GM18505 (cell line): ENCODE data around the gene DDX47.
A peak's percentile ranks its signal among the peaks of the same experiment; 100 is the strongest.
"Not testable (repeated sequence)": the region's sequence is repeated elsewhere in the genome, so short reads cannot be mapped to it uniquely, and the experiment has no call there.

Experiments used
- ATAC-seq: cut with Tn5 transposase; IDR thresholded peaks from one replicate; pipeline ENCODE4 v1.9.1; 2021; ENCODE audit not compliant: unreplicated experiment
- POLR2A ChIP-seq: IDR thresholded peaks from 4 replicates; pipeline ENCODE4 v1.6.1; 2011; ENCODE audit warnings: borderline replicate concordance; ENCODE audit not compliant: insufficient read depth, insufficient read length; ENCODE audit errors: extremely low read depth

DDX47 gene

GRCh38 chr12:12790956-12791355, 22.2 kb upstream of the DDX47 start:
- TF ChIP-seq POLR2A, result no peak
- no peak for ATAC-seq

- no peak for ATAC-seq
- TF ChIP-seq POLR2A, result no peak
These were observed 21.3 kb upstream of the DDX47 start for GRCh38 chr12:12791756-12792369.

GRCh38 chr12:12792421-12792820, 20.7 kb upstream of the DDX47 start:
- ATAC-seq, result no peak
- TF ChIP-seq POLR2A, result no peak

- ATAC-seq, result no peak
- no peak for TF ChIP-seq POLR2A
These were observed 18.5 kb upstream of the DDX47 start for GRCh38 chr12:12794686-12795085.

GRCh38 chr12:12796171-12796570, 17.0 kb upstream of the DDX47 start:
- no peak for ATAC-seq
- TF ChIP-seq POLR2A, result no peak

- TF ChIP-seq POLR2A, result no peak
- no peak for ATAC-seq
These were observed 16.0 kb upstream of the DDX47 start for GRCh38 chr12:12796928-12797793.

- no peak for ATAC-seq
- TF ChIP-seq POLR2A, result no peak
These were observed 15.4 kb upstream of the DDX47 start for GRCh38 chr12:12797794-12798152.

- TF ChIP-seq POLR2A, result no peak
- no peak for ATAC-seq
These were observed 14.7 kb upstream of the DDX47 start for GRCh38 chr12:12798480-12798879.

- no peak for TF ChIP-seq POLR2A
These were observed 13.8 kb upstream of the DDX47 start for GRCh38 chr12:12799163-12799920.

GRCh38 chr12:12800406-12801180, 12.6 kb upstream of the DDX47 start:
- no peak for TF ChIP-seq POLR2A
- no peak for ATAC-seq

More at GRCh38 chr12:12799163-12799920, 13.8 kb upstream of the DDX47 start:
- ATAC-seq, result no peak

GRCh38 chr12:12801656-12802055, 11.5 kb upstream of the DDX47 start:
- not testable (repeated sequence) for ATAC-seq

GRCh38 chr12:12803186-12803585, 10.0 kb upstream of the DDX47 start:
- ATAC-seq, result peak; percentile 90
- TF ChIP-seq POLR2A, result no peak

GRCh38 chr12:12804011-12804410, 9.1 kb upstream of the DDX47 start:
- TF ChIP-seq POLR2A, result no peak
- ATAC-seq, result no peak
